GM12878 (cell line): Measurements from ENCODE around the gene RSPO3.

ENCODE experiments used
- JUNB ChIP-seq: IDR thresholded peaks from 2 replicates; pipeline ENCODE4 v1.6.1; 2016; ENCODE audit warnings: antibody characterized with exemption, mild to moderate bottlenecking
- JUND ChIP-seq: IDR thresholded peaks from 2 replicates; pipeline ENCODE4 v1.6.1; 2012; ENCODE audit warnings: low read depth, mild to moderate bottlenecking, low read length, improper control_type of control experiment, moderate library complexity
- PBX3 ChIP-seq: IDR thresholded peaks from 2 replicates; pipeline ENCODE4 v1.6.1; 2011; ENCODE audit warnings: mild to moderate bottlenecking, low read depth, low read length, moderate library complexity; ENCODE audit not compliant: insufficient replicate concordance
- TF ChIP-seq, protein P1 (sequence below): fragments of 450-650 bp; formaldehyde crosslinking; IDR thresholded peaks from 2 replicates; pipeline ENCODE4 v1.4.0; 2022; ENCODE audit warnings: mild to moderate bottlenecking, moderate library complexity

DNA sequence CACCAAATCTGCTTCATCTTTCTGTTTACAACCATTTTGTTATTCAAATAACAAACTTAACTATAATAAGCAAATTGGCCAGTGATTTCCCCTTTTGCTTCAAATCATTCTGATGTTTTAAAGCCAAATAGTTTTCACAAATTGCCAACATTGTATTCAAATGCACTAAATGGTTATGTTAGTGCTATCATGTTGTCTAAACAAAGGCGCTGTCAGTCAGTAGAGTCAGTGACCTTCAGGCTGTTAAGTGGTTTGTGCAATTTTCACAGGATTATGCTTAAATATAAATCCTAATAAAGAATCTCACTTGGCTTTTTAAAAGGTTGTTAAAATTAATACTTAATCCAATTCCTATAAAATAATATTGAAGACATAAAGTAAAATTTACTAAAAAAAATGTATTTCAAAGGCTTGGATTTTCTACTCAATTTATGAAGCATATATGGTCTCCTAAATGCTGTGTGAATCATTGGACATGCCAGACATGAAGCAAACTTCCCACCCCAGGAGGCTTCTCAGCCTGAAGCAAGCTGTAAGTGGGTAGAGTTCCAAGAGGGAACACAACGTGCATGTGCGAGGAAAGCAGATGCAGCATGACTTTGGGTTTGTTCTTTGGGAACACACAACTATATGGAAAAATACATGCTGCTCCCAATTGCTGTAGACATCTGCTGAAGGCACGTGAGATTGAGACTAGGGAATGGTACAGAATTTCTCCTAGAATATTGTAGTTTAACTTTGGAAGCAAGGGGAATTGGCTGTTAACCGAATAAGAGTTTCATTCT lies 54.9 kb downstream of the RSPO3 start:
- no peak for TF ChIP-seq PBX3
- TF ChIP-seq JUNB, result no peak
- TF ChIP-seq, protein P1, sequence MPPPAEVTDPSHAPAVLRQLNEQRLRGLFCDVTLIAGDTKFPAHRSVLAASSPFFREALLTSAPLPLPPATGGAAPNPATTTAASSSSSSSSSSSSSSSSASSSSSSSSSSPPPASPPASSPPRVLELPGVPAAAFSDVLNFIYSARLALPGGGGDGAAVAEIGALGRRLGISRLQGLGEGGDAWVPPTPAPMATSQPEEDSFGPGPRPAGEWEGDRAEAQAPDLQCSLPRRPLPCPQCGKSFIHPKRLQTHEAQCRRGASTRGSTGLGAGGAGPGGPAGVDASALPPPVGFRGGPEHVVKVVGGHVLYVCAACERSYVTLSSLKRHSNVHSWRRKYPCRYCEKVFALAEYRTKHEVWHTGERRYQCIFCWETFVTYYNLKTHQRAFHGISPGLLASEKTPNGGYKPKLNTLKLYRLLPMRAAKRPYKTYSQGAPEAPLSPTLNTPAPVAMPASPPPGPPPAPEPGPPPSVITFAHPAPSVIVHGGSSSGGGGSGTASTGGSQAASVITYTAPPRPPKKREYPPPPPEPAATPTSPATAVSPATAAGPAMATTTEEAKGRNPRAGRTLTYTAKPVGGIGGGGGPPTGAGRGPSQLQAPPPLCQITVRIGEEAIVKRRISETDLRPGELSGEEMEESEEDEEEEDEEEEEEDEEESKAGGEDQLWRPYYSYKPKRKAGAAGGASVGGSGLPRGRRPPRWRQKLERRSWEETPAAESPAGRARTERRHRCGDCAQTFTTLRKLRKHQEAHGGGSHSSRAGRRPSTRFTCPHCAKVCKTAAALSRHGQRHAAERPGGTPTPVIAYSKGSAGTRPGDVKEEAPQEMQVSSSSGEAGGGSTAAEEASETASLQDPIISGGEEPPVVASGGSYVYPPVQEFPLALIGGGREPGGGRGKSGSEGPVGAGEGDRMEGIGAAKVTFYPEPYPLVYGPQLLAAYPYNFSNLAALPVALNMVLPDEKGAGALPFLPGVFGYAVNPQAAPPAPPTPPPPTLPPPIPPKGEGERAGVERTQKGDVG (CRISPR knock-in tag), result no peak
- no peak for TF ChIP-seq JUND
